Stimulated activated CD8-positive, alpha-beta memory T cell treated with anti-CD3 and anti-CD28 coated beads, Interleukin-7, amount 100 ng/mL, for 1 hour (primary cell): Measurements from ENCODE around the gene HOXB3.

Experiments used
- DNase-seq, 2 donors: peaks; one replicate each; pipeline ENCODE4 v3.0.0-alpha.2; 2020; ENCODE audit warnings: low read depth in 2 of 2

HOXB3 gene

DNA sequence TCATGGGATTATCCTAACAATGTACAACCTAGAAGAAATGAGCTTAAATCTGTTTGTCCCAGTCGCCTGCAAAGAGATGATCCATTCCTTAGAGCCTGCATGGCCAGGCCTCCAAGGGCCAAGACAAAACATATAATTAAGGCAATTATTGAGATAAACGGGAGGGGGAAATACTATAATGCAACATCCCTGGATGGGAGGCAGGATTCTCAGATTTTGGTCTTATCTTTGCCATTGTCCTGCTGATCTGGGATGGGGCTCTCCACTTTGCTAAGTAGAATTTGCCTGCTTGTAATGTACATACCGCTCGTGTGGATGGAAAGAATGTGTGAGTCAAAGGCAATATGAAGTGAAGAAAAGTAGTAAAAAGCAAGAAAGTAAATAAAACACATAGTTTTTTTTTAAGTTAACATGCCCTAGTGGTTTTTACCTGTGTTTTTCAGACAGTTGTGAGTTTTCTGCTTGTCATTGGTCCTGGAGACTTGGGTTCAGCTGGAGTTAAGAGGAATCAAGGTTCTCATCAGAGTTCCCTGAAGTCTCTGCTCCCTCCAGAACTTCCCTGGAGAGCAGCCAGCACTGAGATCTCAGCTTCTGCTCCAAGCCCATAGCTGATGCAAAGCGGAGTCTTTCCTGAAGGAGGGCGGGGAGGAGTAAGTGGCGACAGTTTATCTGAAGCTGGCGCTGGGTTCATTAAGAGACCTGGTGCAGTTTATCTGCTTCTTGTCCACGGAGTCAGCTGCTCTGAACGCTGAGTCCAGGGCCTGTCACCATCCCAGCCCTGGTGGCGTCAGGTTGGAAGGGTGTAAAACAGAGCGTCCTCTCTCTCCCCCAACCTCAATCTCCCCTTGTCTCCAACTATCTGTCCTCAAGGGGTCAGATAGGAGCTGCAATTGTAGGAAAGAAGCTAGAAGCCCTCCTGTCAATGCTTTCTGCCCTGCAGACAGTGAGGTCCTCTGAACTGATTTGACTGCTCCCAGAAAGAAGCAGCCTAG lies 89.3 kb downstream of the HOXB3 start:
- no peak for DNase-seq

GRCh38 chr17:48499735-48500434 lies 90.2 kb downstream of the HOXB3 start:
- DNase-seq: no peak

DNA sequence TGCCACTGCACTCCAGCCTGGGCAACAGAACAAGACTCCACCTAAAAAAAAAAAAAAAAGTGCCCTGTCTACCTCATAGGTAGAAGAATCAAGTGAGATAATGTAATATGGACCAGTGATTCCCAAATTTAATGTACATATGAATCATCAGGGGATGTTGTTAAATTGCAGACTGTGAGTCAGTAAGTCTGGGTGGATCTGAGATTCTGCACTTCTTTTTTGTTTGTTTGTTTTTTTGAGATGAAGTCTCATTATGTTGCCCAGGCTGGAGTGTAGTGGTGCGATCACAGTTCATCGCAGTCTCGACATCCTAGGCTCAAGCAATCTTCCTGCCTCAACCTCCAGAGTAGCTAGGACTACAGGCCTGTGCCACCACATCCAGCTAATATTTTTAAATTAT lies 90.8 kb downstream of the HOXB3 start:
- no peak for DNase-seq
